MG63 (cell line): Measurements from ENCODE around the gene TBL2. TPM values are rescaled to one million over a fixed set of nuclear protein-coding genes. Genes with fewer than 3 reads are reported as not detected.
A peak's percentile ranks its signal among the peaks of the same experiment; 100 is the strongest.
"Not testable (repeated sequence)": the region's sequence is repeated elsewhere in the genome, so short reads cannot be mapped to it uniquely, and the experiment has no call there.

Experiments
- DNase-seq: peaks from one replicate; pipeline ENCODE4 v3.0.0-alpha.2; 2020
- H3K27me3 ChIP-seq: fragments of 250-450 bp; sonication (Bioruptor Pico); 2 replicates; pipeline ENCODE4 v1.5.1; 2020; ENCODE audit warnings: mild to moderate bottlenecking, moderate library complexity
- H3K36me3 ChIP-seq: fragments of 250-450 bp; sonication (Bioruptor Pico); 2 replicates; pipeline ENCODE4 v1.5.1; 2020; ENCODE audit warnings: mild to moderate bottlenecking, moderate library complexity
- H3K4me3 ChIP-seq: fragments of 250-450 bp; sonication (Bioruptor Pico); 2 replicates; pipeline ENCODE4 v1.5.1; 2020; ENCODE audit warnings: mild to moderate bottlenecking, moderate library complexity
- H3K9me3 ChIP-seq: fragments of 250-450 bp; sonication (Bioruptor Pico); 2 replicates; pipeline ENCODE4 v1.5.1; 2020; ENCODE audit warnings: mild to moderate bottlenecking, moderate library complexity
- total RNA-seq: library from RNA; depleted of rRNA; stranded (reverse); fragments of >200 nt; shearing (Covaris generic); gene quantifications from 2 replicates; pipeline ENCODE4 v1.2.3, GENCODE V29; 2014; ENCODE audit warnings: low replicate concordance

The TBL2 gene
- total RNA-seq, 1 experiment from 2014 or later: 68.6 TPM

DNA sequence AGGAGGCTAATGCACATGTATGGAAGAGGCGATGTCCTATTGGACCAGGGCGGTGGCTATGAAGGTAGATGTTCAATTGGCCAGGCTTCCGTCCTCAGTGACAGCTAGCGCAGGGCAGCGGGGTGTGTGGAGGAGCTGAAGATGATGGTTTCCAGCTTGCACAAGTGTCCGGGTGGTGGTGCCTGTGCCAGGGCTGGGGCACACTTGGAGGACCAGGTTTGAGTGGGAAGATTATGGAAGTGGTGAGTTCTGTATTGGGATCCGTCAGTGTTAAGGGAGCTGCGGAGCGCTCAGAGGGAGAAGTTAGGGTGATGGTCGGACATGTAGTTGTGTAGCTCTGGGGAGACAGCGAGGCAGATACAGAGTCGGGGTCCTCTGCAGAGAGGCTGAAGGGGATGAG lies 8.5 kb upstream of the TBL2 start:
- no peak for DNase-seq
- Histone ChIP-seq H3K27me3 (no peaks in the 10 kb centered on the region), H3K4me3 (no peak overlapping the region), H3K36me3 (no peaks in the 10 kb centered on the region), H3K9me3 (no peaks in the 10 kb centered on the region)

DNA sequence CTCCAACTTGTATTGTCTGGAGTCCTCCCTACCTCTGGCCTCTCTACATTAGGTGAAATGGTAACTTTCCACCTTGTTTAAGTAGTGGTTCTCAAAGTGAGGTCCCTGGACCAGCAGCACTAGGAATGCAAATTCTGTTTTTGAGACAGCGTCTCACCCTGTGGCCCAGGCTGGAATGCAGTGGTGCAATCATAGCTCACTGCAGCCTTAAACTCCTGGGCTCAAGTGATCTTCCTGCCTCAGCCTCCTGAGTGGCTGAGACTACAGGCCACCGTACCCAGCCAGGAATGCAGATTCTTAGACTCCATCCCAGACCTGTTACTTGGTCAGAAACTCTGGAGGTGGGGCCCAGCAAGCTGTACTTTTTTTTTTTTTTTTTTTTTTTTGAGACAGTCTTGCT lies 6.8 kb upstream of the TBL2 start:
- no peak for DNase-seq
- Histone ChIP-seq H3K4me3 (no peak overlapping the region), H3K36me3 (no peaks in the 10 kb centered on the region), H3K9me3 (no peaks in the 10 kb centered on the region), H3K27me3 (no peaks in the 10 kb centered on the region)

DNA sequence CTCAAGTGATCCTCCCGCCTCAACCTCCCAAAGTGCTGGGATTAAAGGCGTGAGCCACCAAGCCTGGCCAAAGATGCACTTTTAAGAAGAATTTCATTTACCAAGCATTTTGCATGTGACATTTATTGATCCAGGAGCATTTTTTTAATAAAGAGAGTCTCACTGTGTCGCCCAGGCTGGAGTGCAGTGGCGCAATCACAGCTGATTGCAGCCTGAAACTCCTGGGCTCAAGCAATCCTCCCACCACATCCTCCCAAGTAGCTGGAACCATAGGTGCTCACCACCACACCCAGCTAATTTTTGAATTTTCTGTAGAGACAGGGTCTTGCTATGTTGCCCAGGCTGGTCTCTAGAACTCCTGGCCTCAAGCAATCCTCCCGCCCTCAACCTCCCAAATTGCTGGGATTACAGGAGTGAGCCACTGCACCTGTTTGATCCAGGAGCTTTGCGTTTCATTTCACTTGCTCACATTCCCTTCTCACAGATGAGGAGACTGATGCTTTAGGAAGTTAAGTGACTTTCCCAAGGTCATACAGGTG lies 4.4 kb upstream of the TBL2 start:
- DNase-seq: no peak
- H3K4me3 ChIP-seq: no peak overlapping the region
- H3K27me3 ChIP-seq: no peaks in the 10 kb centered on the region
- no peaks in the 10 kb centered on the region; the same call in 1 of the 2 replicates for H3K36me3 ChIP-seq
- H3K9me3 ChIP-seq: no peaks in the 10 kb centered on the region

DNA sequence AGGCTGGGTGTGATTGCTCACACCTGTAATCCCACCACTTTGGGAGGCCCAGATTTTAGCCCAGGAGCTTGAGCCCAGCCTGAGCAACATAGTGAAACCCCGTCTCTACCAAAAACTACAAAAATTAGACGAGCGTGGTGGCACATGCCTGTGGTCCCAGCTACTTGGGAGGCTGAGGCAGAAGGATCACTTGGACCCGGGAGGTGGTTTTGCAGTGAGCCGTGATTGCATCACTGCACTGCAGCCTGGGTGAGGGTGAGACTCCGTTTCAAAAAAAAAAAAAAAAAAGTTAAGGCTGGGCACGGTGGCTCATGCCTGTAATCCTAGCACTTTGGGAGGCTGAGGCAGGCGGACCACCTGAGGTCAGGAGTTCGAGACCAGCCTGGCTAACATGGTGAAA lies 2.6 kb upstream of the TBL2 start:
- H3K4me3 ChIP-seq, DNase-seq, H3K36me3 ChIP-seq, H3K9me3 ChIP-seq, H3K27me3 ChIP-seq: not testable (repeated sequence)

DNA sequence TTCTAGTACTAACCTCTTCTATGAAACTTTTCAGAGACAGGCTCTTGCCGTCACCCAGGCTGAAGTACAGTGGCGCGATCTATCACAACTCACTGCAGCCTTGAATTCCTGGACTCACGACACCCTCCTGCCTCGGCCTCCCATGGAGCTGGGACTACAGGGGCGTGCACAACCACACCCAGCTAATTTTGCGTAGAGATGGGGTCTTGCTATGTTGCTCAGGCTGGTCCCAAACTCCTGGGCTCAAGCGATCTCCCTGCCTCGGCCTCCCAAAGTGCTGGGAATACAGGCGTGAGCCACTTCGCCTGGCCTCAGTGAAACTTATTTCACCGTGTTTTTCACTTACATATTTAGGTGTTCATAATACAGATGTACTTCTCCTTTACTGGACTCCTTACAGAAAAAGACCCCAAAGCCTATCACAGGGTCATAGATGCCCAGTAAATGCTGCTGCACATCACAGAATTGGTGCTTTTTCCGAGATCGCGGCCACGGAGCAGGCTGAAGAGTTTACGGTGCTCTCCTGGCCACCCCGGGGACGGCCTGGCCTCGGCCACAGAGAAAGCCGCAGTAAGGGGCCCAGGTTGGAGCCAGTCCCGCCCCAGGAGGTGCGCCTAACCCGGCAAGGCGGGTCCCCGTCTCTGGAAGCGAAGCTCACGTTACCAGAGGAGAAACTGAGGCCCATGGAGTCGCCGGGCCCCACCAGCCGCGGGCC lies 595 bp downstream of the TBL2 start:
- peaks cover 14% of the 10 kb centered on the region for H3K36me3 ChIP-seq
- peak; percentile 12 for DNase-seq
- no peaks in the 10 kb centered on the region for H3K9me3 ChIP-seq
- H3K27me3 ChIP-seq: no peaks in the 10 kb centered on the region
- peak overlapping the region; percentile 77 for H3K4me3 ChIP-seq

DNA sequence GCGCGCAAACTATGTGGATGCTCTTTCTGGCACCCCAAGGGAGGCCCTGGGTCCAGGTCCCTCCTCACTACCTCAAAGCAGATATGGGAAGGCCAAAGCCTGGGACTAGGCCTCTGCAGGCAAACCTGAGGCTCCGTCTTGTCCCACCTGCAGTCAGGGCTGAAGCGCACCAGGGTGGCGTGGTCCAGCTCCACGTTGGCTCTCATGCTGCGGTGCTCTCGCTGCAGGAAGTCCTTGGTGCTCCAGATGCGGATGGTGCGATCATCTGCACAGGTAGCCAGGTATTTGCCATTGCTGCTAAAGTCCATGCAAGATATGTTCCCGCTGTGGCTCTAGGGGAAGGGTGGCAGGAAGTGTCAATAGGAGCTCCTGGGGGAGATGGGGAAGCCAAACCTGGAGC lies 4.6 kb downstream of the TBL2 start:
- Histone ChIP-seq H3K27me3 (no peaks in the 10 kb centered on the region), H3K36me3 (peaks cover 26% of the 10 kb centered on the region)
- no peak for DNase-seq

DNA sequence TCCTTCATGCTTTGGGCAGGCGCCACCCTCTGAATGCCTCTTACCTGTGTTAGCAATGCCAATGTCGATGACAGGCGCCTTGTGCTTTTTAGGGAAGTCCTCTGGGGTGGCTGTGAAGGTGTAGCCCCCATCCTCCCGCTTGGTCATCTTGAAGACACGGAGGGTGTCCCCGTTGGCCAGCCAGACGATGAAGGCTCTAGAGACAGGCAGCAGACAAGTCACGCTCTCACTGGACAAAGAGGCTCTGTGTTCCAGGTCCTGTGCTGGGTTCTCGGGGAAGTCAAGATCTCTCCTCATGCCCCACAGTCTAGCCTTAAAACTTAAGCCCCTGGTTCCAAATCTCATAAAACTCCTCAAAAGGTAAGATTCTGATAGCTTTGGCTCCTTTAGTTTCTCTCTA lies 5.1 kb downstream of the TBL2 start:
- Histone ChIP-seq H3K9me3 (no peaks in the 10 kb centered on the region), H3K36me3 (peaks cover 26% of the 10 kb centered on the region), H3K27me3 (no peaks in the 10 kb centered on the region), H3K4me3 (no peak overlapping the region)
- DNase-seq: no peak

More for the DNA sequence above, 4.6 kb downstream of the TBL2 start:
- H3K9me3 ChIP-seq: no peaks in the 10 kb centered on the region
- no peak overlapping the region for H3K4me3 ChIP-seq

DNA sequence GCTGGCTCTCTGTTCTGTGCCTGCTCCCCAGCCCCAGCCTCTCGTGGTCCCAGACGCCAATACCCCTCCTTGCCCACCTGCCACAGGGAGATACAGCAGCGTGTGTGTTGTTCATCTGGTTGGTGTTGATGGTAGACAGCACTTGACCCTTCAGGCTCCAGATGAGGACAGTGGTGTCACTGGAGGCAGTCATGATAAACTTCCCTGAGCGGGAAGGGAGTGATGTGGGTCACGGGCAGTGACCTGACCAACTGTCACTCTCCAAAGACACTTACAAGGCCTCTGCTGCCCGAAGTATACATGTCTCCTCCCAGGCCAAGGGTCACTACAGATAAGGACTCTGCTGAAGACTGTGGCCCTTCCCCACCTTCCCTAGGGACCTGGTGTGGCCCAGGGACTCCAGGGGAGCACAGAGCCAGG lies 5.6 kb downstream of the TBL2 start:
- DNase-seq: no peak

DNA sequence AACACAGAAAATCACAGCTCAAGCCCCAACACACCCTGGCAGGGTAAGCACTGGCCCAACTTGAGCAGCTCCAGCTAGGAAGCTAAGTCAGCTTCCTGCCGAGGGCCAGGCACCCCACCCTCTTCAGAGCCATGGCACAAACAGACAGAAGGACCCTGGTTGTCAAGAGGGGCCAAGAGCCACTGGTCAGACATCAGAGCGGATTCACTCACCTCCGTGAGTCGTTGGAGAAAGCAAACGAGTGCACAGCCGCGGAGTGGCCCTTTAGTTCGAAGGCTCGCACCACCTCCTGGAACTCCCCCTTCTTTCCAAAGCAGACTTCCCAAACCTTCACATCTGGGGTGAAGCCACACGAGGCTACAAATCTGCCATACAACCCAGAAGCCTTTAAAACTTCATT lies 7.4 kb downstream of the TBL2 start:
- H3K9me3 ChIP-seq: no peaks in the 10 kb centered on the region
- no peak overlapping the region for H3K4me3 ChIP-seq
- DNase-seq: no peak
- no peaks in the 10 kb centered on the region for H3K27me3 ChIP-seq
- H3K36me3 ChIP-seq: peaks cover 23% of the 10 kb centered on the region

More for the DNA sequence above, 5.6 kb downstream of the TBL2 start:
- Histone ChIP-seq H3K36me3 (peaks cover 26% of the 10 kb centered on the region), H3K27me3 (no peaks in the 10 kb centered on the region), H3K4me3 (no peak overlapping the region), H3K9me3 (no peaks in the 10 kb centered on the region)

DNA sequence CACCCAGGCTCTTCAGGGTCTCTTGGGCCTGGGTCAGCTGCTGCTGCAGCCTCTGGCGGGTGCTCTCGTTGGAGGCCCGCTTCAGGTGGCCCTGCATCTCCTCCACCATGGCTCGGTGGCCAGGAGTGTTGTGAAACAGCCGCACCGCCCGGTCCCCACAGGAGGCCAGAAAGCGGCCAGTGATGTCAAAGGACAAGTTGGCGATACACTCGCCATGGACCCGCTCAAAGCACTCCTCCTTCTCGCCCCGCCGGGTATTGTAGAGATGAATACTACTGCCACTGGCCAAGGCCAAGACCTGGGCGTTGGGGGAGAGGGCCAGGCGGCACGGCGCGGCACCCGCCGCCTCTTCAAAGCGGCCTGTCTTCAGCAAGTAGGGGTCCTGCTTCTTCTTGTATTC lies 7.9 kb downstream of the TBL2 start:
- Histone ChIP-seq H3K9me3 (no peaks in the 10 kb centered on the region), H3K4me3 (no peak overlapping the region), H3K36me3 (peaks cover 21% of the 10 kb centered on the region), H3K27me3 (no peaks in the 10 kb centered on the region)
- no peak for DNase-seq

DNA sequence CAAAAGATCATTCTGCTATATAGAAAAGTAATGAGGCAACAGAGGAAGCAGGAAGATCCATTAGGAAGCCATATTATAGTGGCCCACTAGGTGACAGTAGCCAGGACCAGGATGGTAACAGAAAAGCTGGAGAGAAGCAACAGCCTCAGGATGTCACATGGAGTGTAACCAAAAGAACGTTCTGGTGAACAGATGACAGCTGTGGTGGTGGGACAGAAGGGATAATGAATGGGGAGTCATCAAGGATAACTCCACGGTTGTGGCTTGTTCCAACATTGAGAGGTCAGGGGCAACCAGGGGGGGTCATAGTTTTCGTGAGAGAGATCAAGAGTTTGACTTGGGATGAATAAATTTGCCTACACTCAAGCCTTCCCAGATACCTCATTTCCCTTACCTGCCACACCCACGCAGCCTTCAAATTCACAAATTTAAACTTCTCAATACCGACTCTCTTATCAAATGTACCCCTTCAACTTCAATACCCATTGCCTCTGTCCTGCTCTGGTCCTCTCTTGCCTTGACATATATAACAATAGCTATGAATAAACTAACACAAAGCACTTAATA lies 9.3 kb downstream of the TBL2 start:
- no peaks in the 10 kb centered on the region for H3K9me3 ChIP-seq
- no peak for DNase-seq
- no peak overlapping the region for H3K4me3 ChIP-seq
- peaks cover 16% of the 10 kb centered on the region for H3K36me3 ChIP-seq
- no peaks in the 10 kb centered on the region for H3K27me3 ChIP-seq

DNA sequence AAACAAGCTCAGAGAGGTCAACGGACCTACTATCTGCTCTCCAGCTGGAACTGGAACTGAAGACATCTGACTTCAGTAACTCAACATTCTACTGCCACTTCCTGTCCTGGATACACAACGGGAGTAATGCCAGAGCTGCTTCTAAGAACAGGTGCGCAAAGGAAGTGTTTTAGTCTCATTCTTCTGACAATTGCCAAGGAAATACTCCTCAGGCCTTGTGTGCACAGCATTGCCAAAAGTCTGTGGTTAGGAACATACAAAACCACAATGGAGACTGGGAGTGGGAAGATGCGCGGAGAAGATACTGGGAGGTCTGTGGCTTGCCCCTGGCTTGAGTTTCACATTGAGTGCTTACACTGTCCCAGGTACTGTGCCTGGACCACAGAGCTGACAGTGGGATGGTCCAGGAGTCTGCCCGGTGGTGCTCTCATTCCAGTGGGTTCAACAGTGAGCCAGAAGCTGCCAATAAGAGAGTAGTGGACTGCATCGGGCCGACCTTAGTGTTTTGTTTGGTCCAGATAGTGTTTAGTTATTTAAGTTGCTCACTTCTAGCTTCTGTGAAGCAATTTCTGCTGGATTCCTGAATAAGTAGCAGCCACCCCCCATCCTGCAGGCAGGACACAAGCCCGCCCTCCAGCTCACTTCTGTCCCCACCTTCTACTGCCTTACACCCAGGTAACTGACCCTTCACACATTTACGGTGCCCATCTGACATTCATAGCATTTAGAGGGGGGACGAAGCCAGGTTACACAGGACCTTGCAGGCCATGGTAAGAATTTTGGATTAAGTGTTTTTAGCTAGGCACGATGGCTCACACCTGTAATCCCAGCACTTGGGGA lies 10.3 kb downstream of the TBL2 start:
- Histone ChIP-seq H3K36me3 (peaks cover 12% of the 10 kb centered on the region), H3K9me3 (no peaks in the 10 kb centered on the region), H3K4me3 (no peak overlapping the region), H3K27me3 (no peaks in the 10 kb centered on the region)
- DNase-seq: no peak

DNA sequence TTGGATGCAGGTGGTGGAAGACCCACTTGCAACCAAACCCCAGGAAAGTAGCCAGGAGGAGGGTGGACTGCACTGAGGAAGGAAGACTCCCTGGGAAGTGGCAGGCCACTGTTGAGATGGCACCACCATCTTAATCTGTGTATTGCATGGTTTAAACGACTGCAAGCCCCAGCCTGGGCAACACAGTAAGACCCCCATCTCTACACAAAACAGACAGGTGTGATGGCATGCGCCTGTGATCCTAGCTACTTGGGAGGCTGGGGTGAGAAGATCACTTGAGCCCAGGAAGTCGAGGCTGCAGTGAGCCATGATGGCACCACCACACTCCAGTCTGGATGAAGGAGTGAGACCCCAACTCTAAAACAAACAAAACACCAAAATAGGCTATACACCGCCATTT lies 11.2 kb downstream of the TBL2 start:
- DNase-seq: no peak
- no peaks in the 10 kb centered on the region for H3K27me3 ChIP-seq
- H3K4me3 ChIP-seq: no peak overlapping the region
- no peaks in the 10 kb centered on the region for H3K9me3 ChIP-seq
- peaks cover 12% of the 10 kb centered on the region for H3K36me3 ChIP-seq

DNA sequence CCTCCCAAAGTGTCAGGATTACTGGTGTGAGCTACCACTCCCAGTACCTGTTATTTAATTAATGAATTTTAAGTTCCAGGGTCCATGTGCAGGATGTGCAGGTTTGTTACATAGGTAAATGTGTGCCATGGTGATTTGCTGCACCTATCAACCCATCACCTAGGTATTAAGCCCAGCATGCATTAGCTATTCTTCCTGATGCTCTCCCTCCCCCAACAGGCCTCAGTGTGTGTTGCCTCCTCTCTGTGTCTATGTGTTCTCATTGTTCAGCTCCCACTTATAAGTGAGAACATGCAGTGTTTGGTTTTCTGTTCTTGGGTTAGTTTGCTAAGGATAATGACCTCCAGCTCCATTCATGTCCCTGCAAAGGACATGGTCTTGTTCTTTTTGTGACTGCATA lies 11.9 kb downstream of the TBL2 start:
- not testable (repeated sequence) for H3K27me3 ChIP-seq, H3K4me3 ChIP-seq, DNase-seq, H3K9me3 ChIP-seq
- peaks cover 12% of the 10 kb centered on the region for H3K36me3 ChIP-seq

DNA sequence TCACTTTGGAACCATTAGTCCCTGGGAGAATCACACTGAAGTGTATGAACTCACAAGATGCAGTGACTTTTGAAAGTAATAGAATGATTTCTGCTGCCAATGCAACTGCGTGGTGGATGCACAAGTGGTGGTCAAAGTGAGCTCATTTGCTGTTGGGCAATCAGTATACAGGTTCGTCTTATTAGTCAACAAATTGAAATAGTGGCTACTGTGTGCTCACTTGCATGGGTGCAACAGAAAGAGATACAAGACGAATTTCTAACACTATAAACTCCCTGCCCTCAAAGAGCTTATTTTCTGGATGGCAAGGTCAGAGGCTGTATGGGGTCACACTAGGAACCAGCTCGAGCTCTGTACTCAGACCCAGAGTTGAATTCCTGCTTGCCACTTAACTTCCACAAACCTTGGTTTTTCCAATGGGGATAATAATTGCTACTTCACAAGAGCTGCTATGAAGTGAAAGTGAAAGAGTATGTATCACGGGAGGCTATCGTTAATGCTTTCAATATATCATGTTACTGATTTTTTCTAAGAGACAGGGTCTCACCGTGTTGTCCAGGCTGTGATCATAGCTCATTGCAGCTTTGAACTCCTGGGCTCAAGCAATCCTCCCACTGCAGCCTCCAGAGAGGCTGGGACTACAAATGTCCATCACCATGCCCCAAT lies 12.6 kb downstream of the TBL2 start:
- DNase-seq: no peak
- H3K36me3 ChIP-seq: peaks cover 6% of the 10 kb centered on the region
- H3K27me3 ChIP-seq: no peaks in the 10 kb centered on the region
- no peaks in the 10 kb centered on the region for H3K9me3 ChIP-seq
- H3K4me3 ChIP-seq: no peak overlapping the region

DNA sequence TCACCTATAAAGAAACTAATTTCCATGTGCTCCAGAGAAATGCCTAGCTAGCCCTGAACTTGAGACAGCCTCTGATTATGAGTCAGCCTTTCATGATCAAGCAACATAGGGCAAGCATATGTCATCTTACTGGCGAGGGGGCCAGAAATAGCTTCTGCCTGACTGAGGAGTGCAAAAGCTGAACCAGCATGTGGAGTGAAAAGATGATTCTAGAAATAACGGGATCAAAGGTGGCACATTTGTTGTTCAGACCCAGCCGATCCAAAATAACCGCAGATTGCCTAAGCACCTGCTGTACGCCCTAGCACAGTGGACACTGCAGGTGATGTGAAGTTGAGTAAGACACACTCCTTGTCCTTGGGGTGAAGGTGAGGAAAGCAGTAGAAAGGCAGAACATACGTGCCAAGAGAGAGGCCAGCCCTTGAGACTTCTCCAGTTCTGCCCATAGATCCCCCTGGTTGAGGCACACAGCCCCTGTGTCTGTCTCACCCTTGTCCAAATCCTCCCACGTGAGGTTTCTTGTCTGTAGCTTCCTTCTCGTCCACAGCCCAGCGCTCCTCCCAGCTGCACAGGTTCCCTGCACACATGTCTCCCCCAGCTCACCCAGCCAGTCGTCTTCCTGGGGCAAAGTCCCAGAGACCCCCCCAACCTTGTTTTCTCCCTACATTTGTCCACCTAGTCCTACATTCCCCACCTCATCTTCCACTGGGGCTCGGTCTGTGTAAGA lies 18.1 kb downstream of the TBL2 start:
- H3K36me3 ChIP-seq: no peaks in the 10 kb centered on the region
- no peaks in the 10 kb centered on the region for H3K9me3 ChIP-seq
- H3K27me3 ChIP-seq: no peaks in the 10 kb centered on the region
- no peak overlapping the region for H3K4me3 ChIP-seq
- DNase-seq: peak; percentile 75
